T-helper 1 cell treated with Interleukin-12 subunit alpha and Interleukin-12 subunit beta and Interleukin-4 antibody, amounts not matched to agents 30 ng/mL and 1 ng/mL, for 36 hours (primary cell): Measurements from ENCODE around the gene OR1K1. TPM values are rescaled to one million over a fixed set of nuclear protein-coding genes. Genes with fewer than 3 reads are reported as not detected.

ENCODE experiments used
- intact Hi-C: fragments of 100-400 bp; cut with micrococcal nuclease; formaldehyde crosslinking; loops from one replicate; pipeline ENCODE4 v1.15.1; 2024
- total RNA-seq: library from RNA; stranded (reverse); gene quantifications from 2 replicates; pipeline ENCODE4 v1.2.3, GENCODE V29; 2022

OR1K1 gene
- total RNA-seq, 1 donor from 2014 or later: not detected

DNA sequence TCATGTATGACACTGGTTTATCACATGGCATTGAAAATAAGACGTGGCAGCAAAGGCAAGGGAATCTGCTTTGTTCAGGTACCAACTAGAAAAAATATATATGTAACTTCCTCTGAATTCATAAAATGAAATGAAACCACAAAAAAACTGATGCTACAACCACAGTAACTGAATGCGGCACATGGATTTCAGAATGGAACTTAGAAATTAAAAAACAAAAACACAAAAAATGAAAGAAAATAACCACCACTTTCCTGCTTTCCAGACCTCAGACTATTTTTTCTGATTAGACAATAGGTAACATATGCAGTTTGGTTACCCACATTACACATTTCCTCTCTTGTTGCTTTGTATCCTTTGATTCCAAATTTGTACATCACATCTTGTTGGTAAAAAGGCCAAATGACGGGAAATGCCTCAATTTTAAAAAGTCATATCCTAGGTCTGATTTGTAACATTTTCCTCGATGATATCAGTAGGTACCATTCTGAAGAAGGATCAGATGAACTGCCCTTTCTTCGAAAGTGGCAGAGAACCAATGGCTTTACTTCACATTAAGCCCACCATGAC is 46.5 kb downstream of the OR1K1 start:
- intact Hi-C loops: no loop called here

DNA sequence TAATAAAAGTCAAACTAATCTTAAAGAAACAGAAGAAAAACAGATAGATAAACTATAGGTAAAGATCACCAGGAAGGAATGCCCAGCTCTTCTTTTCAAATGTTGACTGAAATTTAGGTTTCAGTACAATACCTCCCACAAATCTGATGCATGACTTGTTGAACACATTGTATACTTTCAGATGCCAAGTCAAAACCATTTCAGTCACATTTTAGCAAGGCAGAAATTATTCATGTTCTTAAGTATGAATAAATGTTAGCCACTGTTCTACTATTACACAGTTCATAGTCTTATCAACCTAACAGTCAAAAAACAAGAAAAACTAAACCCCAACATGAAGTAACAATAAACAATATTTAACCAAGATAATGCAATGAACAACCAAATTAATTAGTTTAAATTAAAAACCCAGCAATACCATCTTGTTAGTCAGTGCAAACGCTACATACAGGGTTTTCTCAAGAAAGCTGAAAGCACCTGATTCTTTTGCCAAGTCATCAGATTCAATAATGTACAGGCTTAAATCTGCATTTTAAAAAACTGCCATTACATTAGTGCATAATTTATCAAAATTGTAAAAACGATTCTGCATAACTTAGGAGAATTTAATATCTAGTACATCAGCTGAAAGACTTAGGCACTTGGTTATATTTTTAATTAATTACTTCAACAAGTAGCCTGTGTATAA is 48.5 kb downstream of the OR1K1 start:
- intact Hi-C loops: no loop called here

Other genes with a start within 250 kb of the OR1K1 start
- not detected in 2 replicates for gene OR1N2, start 247.0 kb upstream of the OR1K1 start, total RNA-seq
- not detected in 2 replicates for gene OR1L8, start 216.7 kb upstream of the OR1K1 start, total RNA-seq
- not detected in 2 replicates for gene OR1Q1, start 185.4 kb upstream of the OR1K1 start, total RNA-seq
- gene OR1B1, start 142.5 kb upstream of the OR1K1 start, total RNA-seq: not detected in 2 replicates
- not detected in 2 replicates for gene OR1L1, start 138.4 kb upstream of the OR1K1 start, total RNA-seq
- gene OR1L3, start 125.0 kb upstream of the OR1K1 start, total RNA-seq: not detected in 2 replicates
- gene OR1L4, start 76.1 kb upstream of the OR1K1 start, total RNA-seq: not detected in 2 replicates
- not detected in 2 replicates for gene OR1L6, start 57.8 kb upstream of the OR1K1 start, total RNA-seq
- gene OR5C1, start 11.2 kb upstream of the OR1K1 start, total RNA-seq: not detected in 2 replicates
- 23.7 and 23.8 TPM in 2 replicates for gene PDCL, start 28.5 kb downstream of the OR1K1 start, total RNA-seq
- 52.6 and 54.5 TPM in 2 replicates for gene RC3H2, start 105.2 kb downstream of the OR1K1 start, total RNA-seq
- gene ZBTB6, start 113.2 kb downstream of the OR1K1 start, total RNA-seq: 14.5 and 14.9 TPM in 2 replicates
- 7.9 and 8.0 TPM in 2 replicates for gene ZBTB26, start 131.4 kb downstream of the OR1K1 start, total RNA-seq
- gene RABGAP1, start 140.9 kb downstream of the OR1K1 start, total RNA-seq: 33.9 and 38.1 TPM in 2 replicates
- 0.32 TPM in 1 of 2 replicates, not detected in the other for gene GPR21, start 233.5 kb downstream of the OR1K1 start, total RNA-seq